WTC11 (cell line): ENCODE measurements around the gene KCNMA1. TPM values are rescaled to one million over a fixed set of nuclear protein-coding genes. Genes with fewer than 3 reads are reported as not detected.

Experiments
- ATAC-seq: fragments of 200-7000 bp; cut with Tn5 transposase; 2 replicates; pipeline ENCODE4 v1.10.0; 2021; ENCODE audit warnings: mild to moderate bottlenecking, moderate library complexity
- CTCF ChIA-PET: fragments of 300-600 bp; sonication (Branson Sonifier 250); formaldehyde crosslinking; loops from one replicate; lab custom pipeline; 2021; ENCODE audit warnings: antibody characterized with exemption; lab: Charles Lee
- POLR2A ChIA-PET: fragments of 350-600 bp; sonication (Branson Sonifier 250); formaldehyde crosslinking; loops from one replicate; lab custom pipeline; 2021; ENCODE audit warnings: antibody characterized with exemption; lab: Charles Lee
- DNase-seq: peaks from one replicate; pipeline ENCODE4 v3.0.0; 2021; ENCODE audit warnings: low spot score
- H3K27ac Mint-ChIP-seq: 2 replicates; pipeline ENCODE4 v1.8.0; 2021; ENCODE audit warnings: mixed read lengths
- H3K27me3 Mint-ChIP-seq: 2 replicates; pipeline ENCODE4 v1.8.0; 2021; ENCODE audit warnings: low read depth, mild to moderate bottlenecking, moderate library complexity, mixed read lengths
- H3K36me3 Mint-ChIP-seq: 2 replicates; pipeline ENCODE4 v1.8.0; 2021; ENCODE audit warnings: mixed read lengths
- H3K4me1 Mint-ChIP-seq: 2 replicates; pipeline ENCODE4 v1.8.0; 2022; ENCODE audit warnings: mixed read lengths
- H3K4me3 Mint-ChIP-seq: 2 replicates; pipeline ENCODE4 v1.8.0; 2021; ENCODE audit warnings: mild to moderate bottlenecking, moderate library complexity, mixed read lengths
- H3K9me3 Mint-ChIP-seq: 2 replicates; pipeline ENCODE4 v1.8.0; 2021; ENCODE audit warnings: mixed read lengths
- CREM ChIP-seq: sonication (generic); formaldehyde crosslinking; IDR thresholded peaks from 2 replicates; pipeline ENCODE4 v1.8.1; 2022; ENCODE audit warnings: mild to moderate bottlenecking, missing genetic modification reagents, moderate library complexity
- NR2C2 ChIP-seq: sonication (generic); formaldehyde crosslinking; IDR thresholded peaks from 2 replicates; pipeline ENCODE4 v1.8.0; 2022; ENCODE audit warnings: mild to moderate bottlenecking, missing genetic modification reagents
- NR3C1 ChIP-seq: sonication (generic); formaldehyde crosslinking; conservative IDR thresholded peaks from 2 replicates; pipeline ENCODE4 v1.8.1; 2023; ENCODE audit warnings: low read depth, mild to moderate bottlenecking, missing genetic modification reagents
- OVOL2 ChIP-seq: fragments of 250-450 bp; sonication (Bioruptor Pico); IDR thresholded peaks from 2 replicates; pipeline ENCODE4 v1.9.0; 2021; ENCODE audit warnings: mild to moderate bottlenecking, borderline replicate concordance
- PREB ChIP-seq: sonication (generic); formaldehyde crosslinking; IDR thresholded peaks from 2 replicates; pipeline ENCODE4 v1.8.1; 2022; ENCODE audit warnings: mild to moderate bottlenecking, missing genetic modification reagents, moderate library complexity, borderline replicate concordance
- SMAD3 ChIP-seq: sonication (generic); formaldehyde crosslinking; IDR thresholded peaks from 2 replicates; pipeline ENCODE4 v1.8.0; 2022; ENCODE audit warnings: missing genetic modification reagents, mild to moderate bottlenecking, borderline replicate concordance
- SP1 ChIP-seq: sonication (generic); formaldehyde crosslinking; conservative IDR thresholded peaks from 2 replicates; pipeline ENCODE4 v1.8.1; 2022; ENCODE audit warnings: missing genetic modification reagents
- ZBTB21 ChIP-seq: sonication (generic); formaldehyde crosslinking; IDR thresholded peaks from 2 replicates; pipeline ENCODE4 v1.8.1; 2023; ENCODE audit warnings: mild to moderate bottlenecking, missing genetic modification reagents, borderline replicate concordance
- ZNF121 ChIP-seq: sonication (generic); formaldehyde crosslinking; IDR thresholded peaks from 2 replicates; pipeline ENCODE4 v1.8.0; 2023; ENCODE audit warnings: missing genetic modification reagents
- total RNA-seq: library from RNA; stranded (reverse); gene quantifications from 3 replicates; pipeline ENCODE4 v1.2.3, GENCODE V29; 2021
- TF ChIP-seq, protein P1 (sequence below): sonication (generic); formaldehyde crosslinking; IDR thresholded peaks from 2 replicates; pipeline ENCODE4 v1.8.1; 2022; ENCODE audit warnings: mild to moderate bottlenecking, moderate library complexity, missing genetic modification reagents
- TF ChIP-seq, protein P2 (sequence below): fragments of 250-450 bp; sonication (Bioruptor Pico); IDR thresholded peaks from 2 replicates; pipeline ENCODE4 v1.9.0; 2021; ENCODE audit warnings: mild to moderate bottlenecking
- TF ChIP-seq, protein P3 (sequence below): fragments of 200-600 bp; IDR thresholded peaks from 2 replicates; pipeline ENCODE4 v1.8.0; 2022; ENCODE audit warnings: antibody characterized with exemption
- TF ChIP-seq, protein P4 (sequence below): sonication (generic); formaldehyde crosslinking; IDR thresholded peaks from 2 replicates; pipeline ENCODE4 v1.8.0; 2022; ENCODE audit warnings: mild to moderate bottlenecking, missing genetic modification reagents

The KCNMA1 gene
- total RNA-seq, 1 experiment from 2014 or later = 7.3 TPM

DNA sequence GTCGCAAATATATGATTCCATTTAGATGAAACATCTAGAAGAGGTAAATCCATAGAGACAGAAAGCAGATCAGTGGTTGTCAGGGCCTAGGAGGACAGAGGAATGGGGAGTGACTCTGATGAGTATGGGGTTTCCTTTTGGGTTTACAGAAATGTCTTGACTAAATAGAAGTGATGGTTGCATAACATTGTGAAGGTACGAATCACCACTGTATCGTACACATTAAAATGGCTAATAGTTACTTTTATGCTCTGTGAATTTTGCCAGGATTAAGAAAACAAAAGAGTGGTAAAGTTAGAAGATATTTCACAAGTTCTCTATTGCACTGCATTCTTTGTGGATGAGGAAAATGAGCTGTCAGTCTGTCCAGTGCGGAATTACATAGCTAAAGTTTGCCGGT, 407.4 kb downstream of the KCNMA1 start (continued):
- TF ChIP-seq, protein P1, sequence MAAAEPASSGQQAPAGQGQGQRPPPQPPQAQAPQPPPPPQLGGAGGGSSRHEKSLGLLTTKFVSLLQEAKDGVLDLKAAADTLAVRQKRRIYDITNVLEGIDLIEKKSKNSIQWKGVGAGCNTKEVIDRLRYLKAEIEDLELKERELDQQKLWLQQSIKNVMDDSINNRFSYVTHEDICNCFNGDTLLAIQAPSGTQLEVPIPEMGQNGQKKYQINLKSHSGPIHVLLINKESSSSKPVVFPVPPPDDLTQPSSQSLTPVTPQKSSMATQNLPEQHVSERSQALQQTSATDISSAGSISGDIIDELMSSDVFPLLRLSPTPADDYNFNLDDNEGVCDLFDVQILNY (CRISPR knock-in tag) = no peak
- no peak for TF ChIP-seq SP1
- TF ChIP-seq, all 79 proteins: peak for 0

DNA sequence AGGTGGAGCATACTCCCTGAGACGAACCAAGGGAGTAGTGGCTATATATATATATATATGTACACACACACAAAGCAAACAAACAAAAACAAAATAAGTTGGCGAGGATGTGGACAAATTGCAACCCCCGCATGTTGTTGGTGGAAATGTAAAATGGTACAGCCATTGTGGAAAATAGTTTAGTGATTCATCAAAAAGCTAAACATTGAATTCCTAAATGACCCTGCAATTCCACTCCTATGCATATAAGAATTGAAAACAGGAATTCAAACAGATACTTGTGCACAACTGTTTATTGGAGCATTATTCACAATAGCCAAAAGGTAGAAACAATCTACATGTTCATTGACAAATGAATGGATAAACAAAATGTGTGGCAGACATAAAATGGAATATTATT, 407.9 kb downstream of the KCNMA1 start:
- Mint-ChIP-seq H3K27ac (no peak overlapping the region), H3K4me3 (no peak overlapping the region), H3K4me1 (peaks cover 6% of the 10 kb centered on the region; the same call in 1 of the 2 replicates), H3K9me3 (peaks cover 23% of the 10 kb centered on the region), H3K36me3 (0 out of 2 replicates have a peak, but pooled peaks cover 3% of the 10 kb centered on the region), H3K27me3 (no peaks in the 10 kb centered on the region; the same call in 1 of the 2 replicates)
- ChIA-PET CTCF (interaction anchor here (1.8 kb wide), 1 partner anchor 64 kb away, joined by 6 read pairs; no protein-coding TSS in a partner anchor), POLR2A (no interaction called here)
- ATAC-seq (no peak), DNase-seq (no peak)
- TF ChIP-seq, protein P2, sequence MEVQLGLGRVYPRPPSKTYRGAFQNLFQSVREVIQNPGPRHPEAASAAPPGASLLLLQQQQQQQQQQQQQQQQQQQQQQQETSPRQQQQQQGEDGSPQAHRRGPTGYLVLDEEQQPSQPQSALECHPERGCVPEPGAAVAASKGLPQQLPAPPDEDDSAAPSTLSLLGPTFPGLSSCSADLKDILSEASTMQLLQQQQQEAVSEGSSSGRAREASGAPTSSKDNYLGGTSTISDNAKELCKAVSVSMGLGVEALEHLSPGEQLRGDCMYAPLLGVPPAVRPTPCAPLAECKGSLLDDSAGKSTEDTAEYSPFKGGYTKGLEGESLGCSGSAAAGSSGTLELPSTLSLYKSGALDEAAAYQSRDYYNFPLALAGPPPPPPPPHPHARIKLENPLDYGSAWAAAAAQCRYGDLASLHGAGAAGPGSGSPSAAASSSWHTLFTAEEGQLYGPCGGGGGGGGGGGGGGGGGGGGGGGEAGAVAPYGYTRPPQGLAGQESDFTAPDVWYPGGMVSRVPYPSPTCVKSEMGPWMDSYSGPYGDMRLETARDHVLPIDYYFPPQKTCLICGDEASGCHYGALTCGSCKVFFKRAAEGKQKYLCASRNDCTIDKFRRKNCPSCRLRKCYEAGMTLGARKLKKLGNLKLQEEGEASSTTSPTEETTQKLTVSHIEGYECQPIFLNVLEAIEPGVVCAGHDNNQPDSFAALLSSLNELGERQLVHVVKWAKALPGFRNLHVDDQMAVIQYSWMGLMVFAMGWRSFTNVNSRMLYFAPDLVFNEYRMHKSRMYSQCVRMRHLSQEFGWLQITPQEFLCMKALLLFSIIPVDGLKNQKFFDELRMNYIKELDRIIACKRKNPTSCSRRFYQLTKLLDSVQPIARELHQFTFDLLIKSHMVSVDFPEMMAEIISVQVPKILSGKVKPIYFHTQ = no peak
- no peak for TF ChIP-seq PREB
- TF ChIP-seq ZNF121 = no peak
- no peak for TF ChIP-seq CREM (CRISPR knock-in tag)
- no peak for TF ChIP-seq OVOL2 (CRISPR knock-in tag)
- TF ChIP-seq, protein P3, sequence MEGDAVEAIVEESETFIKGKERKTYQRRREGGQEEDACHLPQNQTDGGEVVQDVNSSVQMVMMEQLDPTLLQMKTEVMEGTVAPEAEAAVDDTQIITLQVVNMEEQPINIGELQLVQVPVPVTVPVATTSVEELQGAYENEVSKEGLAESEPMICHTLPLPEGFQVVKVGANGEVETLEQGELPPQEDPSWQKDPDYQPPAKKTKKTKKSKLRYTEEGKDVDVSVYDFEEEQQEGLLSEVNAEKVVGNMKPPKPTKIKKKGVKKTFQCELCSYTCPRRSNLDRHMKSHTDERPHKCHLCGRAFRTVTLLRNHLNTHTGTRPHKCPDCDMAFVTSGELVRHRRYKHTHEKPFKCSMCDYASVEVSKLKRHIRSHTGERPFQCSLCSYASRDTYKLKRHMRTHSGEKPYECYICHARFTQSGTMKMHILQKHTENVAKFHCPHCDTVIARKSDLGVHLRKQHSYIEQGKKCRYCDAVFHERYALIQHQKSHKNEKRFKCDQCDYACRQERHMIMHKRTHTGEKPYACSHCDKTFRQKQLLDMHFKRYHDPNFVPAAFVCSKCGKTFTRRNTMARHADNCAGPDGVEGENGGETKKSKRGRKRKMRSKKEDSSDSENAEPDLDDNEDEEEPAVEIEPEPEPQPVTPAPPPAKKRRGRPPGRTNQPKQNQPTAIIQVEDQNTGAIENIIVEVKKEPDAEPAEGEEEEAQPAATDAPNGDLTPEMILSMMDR = no peak
- TF ChIP-seq, protein P4, sequence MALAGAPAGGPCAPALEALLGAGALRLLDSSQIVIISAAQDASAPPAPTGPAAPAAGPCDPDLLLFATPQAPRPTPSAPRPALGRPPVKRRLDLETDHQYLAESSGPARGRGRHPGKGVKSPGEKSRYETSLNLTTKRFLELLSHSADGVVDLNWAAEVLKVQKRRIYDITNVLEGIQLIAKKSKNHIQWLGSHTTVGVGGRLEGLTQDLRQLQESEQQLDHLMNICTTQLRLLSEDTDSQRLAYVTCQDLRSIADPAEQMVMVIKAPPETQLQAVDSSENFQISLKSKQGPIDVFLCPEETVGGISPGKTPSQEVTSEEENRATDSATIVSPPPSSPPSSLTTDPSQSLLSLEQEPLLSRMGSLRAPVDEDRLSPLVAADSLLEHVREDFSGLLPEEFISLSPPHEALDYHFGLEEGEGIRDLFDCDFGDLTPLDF (CRISPR knock-in tag) = no peak
- TF ChIP-seq NR3C1 (CRISPR knock-in tag) = no peak

- DNase-seq (no peak), ATAC-seq (no peak)
- no peak for TF ChIP-seq ZBTB21 (CRISPR knock-in tag)
- TF ChIP-seq, protein P2 = no peak
- TF ChIP-seq NR2C2 (CRISPR knock-in tag) = no peak
- TF ChIP-seq, protein P3 = no peak
- TF ChIP-seq SMAD3 (CRISPR knock-in tag) = no peak
- Mint-ChIP-seq H3K4me1 (peaks cover 6% of the 10 kb centered on the region; the same call in 1 of the 2 replicates), H3K27me3 (no peaks in the 10 kb centered on the region), H3K36me3 (0 out of 2 replicates have a peak, but pooled peaks cover under 1% of the 10 kb centered on the region), H3K27ac (no peak overlapping the region), H3K9me3 (peaks cover 14% of the 10 kb centered on the region), H3K4me3 (no peak overlapping the region)
- ChIA-PET POLR2A (no interaction called here), CTCF (interaction anchor here (0.7 to 1.8 kb wide), 2 partner anchors 63 to 198 kb away, joined by 4 to 6 read pairs; no protein-coding TSS in a partner anchor)
These were observed 409.0 kb downstream of the KCNMA1 start for GRCh38 chr10:77228559-77228958.
